ENCODE measurements around the gene RPS6KA2. TPM values are rescaled to one million over a fixed set of nuclear protein-coding genes. Genes with fewer than 3 reads are reported as not detected.

Gene RPS6KA2
- total and polyA plus RNA-seq, 8 donors = 7.9 to 95.4 (median 22.9) TPM

- FAIRE-seq (no peak), ATAC-seq (no peak), DNase-seq (no peak)
- no peaks in the 10 kb centered on the region for H3K4me1 ChIP-seq
- 85 to 89% methylated on average over 10 of the region's 10 CpGs for WGBS, 2 donors
- no peaks in the 10 kb centered on the region for H3K9me3 ChIP-seq
- H3K27me3 ChIP-seq = no peaks in the 10 kb centered on the region
- H3K4me3 ChIP-seq = no peak overlapping the region
- H3K27ac ChIP-seq = no peak overlapping the region
- TF ChIP-seq, protein P1, sequence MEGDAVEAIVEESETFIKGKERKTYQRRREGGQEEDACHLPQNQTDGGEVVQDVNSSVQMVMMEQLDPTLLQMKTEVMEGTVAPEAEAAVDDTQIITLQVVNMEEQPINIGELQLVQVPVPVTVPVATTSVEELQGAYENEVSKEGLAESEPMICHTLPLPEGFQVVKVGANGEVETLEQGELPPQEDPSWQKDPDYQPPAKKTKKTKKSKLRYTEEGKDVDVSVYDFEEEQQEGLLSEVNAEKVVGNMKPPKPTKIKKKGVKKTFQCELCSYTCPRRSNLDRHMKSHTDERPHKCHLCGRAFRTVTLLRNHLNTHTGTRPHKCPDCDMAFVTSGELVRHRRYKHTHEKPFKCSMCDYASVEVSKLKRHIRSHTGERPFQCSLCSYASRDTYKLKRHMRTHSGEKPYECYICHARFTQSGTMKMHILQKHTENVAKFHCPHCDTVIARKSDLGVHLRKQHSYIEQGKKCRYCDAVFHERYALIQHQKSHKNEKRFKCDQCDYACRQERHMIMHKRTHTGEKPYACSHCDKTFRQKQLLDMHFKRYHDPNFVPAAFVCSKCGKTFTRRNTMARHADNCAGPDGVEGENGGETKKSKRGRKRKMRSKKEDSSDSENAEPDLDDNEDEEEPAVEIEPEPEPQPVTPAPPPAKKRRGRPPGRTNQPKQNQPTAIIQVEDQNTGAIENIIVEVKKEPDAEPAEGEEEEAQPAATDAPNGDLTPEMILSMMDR (IDR thresholded peaks at IDR 0.05) = no peak
- intact Hi-C loops (cut with DNase I) = no loop called here
- H3K36me3 ChIP-seq = peaks cover 0 to 11% (median 0%) of the 10 kb centered on the region in 3 donors
Observed at GRCh38 chr6:166410426-166410935, 216.6 kb downstream of the RPS6KA2 start.

DNA sequence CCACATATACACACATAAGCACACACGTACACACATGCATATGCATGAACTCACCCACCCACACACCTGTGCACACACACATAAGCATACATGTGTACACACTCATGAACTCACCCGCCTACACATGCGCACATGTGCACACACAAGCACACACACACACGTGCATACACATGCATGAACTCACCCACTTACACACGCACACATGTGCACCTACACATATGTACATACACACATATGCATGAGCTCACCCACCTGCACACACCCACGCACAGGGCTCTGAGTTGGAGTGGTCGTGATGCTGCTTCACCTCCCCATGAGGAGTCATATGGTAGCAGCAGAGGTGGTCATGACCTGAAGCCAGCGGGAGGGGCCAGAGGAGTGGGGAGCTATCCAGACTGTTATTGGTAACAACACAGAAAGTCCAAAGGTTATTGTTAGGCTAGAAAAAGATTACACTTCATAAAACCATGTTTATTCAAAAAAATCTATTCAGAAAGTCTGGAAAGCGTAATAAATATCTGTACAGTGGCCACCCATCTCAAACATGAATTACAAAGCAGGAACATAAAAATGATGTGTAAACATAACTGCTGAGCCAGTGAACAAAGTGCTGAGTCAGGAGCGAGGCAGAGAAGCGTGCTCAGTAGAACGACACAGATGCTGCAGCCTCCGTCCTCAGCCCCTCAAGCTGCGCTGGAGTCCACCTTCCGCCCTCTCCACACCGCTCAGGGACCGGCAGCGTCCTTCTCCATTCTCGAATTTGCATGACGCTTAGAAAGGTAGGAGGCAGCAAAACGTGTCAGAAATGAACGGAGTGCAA is 217.9 kb downstream of the RPS6KA2 start:
- DNase-seq (no peak), ATAC-seq (peak in 1 of 4 donors; percentile 22), FAIRE-seq (no peak)
- intact Hi-C loops (cut with DNase I) = loop anchor here in 1 of 3 donors (10.0 kb wide), 1 partner anchor 124 kb away; no protein-coding TSS in a partner anchor
- Histone ChIP-seq H3K27ac (no peak overlapping the region), H3K9me3 (no peaks in the 10 kb centered on the region), H3K36me3 (peaks cover 0 to 11% (median 0%) of the 10 kb centered on the region in 3 donors), H3K4me1 (no peaks in the 10 kb centered on the region), H3K27me3 (no peaks in the 10 kb centered on the region), H3K4me3 (no peak overlapping the region)
- WGBS, 2 donors = 77 to 79% methylated on average over 22 of the region's 22 CpGs
- TF ChIP-seq, protein P1 (IDR thresholded peaks at IDR 0.05) = no peak

DNA sequence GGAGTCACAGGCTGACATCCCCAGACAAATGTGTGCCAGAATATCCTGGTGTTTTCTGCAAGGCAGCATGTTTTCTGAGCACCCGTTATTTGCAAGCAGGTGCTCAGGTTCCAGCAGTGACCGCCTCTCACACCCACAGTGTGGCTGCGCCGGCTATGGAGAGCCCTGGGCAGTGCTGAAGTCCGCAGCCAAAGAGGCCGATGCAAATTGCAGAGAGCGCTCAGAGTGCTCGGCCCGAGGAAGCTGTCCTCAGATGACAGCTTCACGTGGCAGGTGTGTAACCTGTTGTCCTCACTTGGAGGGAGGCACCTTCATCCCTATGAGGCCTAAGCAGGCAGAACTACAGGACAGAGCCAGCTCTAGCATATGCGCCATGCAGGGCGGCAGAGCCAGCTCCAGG is 220.9 kb downstream of the RPS6KA2 start:
- WGBS, 2 donors = 39 to 55% methylated on average over 12 of the region's 12 CpGs
- TF ChIP-seq, protein P1 (IDR thresholded peaks at IDR 0.05) = no peak
- intact Hi-C loops (cut with DNase I) = loop anchor here in 1 of 3 donors (10.0 kb wide), 1 partner anchor 121 kb away; no protein-coding TSS in a partner anchor
- no peak for DNase-seq
- H3K36me3 ChIP-seq = no peaks in the 10 kb centered on the region
- H3K27ac ChIP-seq = no peak overlapping the region
- no peaks in the 10 kb centered on the region for H3K4me1 ChIP-seq
- ATAC-seq = peak in 2 of 4 donors; percentile 11 to 26
- H3K9me3 ChIP-seq = no peaks in the 10 kb centered on the region
- no peak for FAIRE-seq
- no peak overlapping the region for H3K4me3 ChIP-seq
- H3K27me3 ChIP-seq = no peaks in the 10 kb centered on the region

DNA sequence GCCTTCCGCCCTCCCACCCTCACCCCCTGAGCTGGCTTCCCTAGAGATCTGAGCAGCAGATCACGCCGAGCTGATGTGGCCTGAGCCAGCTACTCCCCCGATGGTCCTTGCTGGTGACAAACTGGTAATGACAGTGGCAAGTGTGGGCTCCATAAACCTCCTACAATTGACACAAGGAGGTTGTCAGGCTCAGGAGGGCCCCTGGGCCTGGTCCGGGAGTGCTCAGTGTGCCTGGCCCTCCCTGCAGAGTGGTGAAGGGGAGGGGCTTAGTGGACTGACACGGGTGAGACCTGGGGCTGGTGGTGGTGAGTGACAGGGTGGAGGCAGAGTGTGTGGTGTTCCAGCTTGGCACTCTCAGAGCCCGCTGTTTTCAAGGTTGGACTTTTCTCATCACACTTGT is 221.7 kb downstream of the RPS6KA2 start:
- Histone ChIP-seq H3K27me3 (no peaks in the 10 kb centered on the region), H3K4me1 (no peaks in the 10 kb centered on the region), H3K36me3 (no peaks in the 10 kb centered on the region), H3K9me3 (no peaks in the 10 kb centered on the region), H3K4me3 (no peak overlapping the region), H3K27ac (no peak overlapping the region)
- 58 to 61% methylated on average over 7 of the region's 7 CpGs for WGBS, 2 donors
- intact Hi-C loops (cut with DNase I) = loop anchor here in 1 of 3 donors (10.0 kb wide), 1 partner anchor 121 kb away; no protein-coding TSS in a partner anchor
- no peak for DNase-seq
- ATAC-seq = no peak
- TF ChIP-seq, protein P1 (IDR thresholded peaks at IDR 0.05) = no peak
- FAIRE-seq = no peak
